ENCODE measurements around the gene PRG3.

PRG3 gene

DNA sequence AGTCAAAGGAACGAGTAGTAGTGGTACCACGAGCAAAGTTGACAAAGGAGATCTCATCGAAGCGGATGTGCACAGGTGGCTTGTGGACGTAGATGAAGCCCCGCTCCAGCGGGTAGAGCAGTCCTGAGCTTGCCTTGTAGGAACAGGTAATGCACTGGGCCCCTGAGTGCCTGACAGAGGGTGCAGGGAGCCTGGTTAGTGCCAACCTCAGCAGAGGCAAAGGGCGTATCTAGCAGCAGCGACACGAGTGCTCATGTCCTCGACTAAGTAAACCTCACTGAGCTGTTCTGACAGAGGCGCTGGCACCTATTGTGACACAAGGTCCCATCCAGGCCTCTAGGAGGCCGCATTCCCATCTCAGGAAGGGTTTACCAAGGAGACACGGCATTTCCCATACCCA, 49.2 kb downstream of the PRG3 start:
- no peak for ATAC-seq
- TF ChIP-seq ZC3H10 (CRISPR knock-in tag; IDR thresholded peaks at IDR 0.05): no peak

DNA sequence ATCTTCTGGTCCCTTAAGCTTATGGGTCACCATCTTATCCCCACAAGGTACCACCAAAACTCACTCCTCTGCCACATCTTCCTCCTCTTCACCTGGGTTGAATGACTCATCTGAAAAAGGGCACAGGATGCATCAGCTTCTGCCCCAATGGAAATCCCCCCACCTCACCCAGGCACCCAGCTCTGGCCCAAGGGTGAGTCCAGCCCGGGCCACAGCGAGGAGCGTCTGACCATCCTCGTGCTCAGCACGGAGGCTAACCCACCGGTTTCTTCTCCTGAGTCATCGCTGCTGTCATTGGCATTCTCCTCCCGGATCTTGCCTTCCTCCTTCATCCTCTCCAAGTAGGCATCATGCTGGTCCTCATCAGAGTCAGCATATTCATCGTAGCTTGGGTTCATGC, 50.9 kb downstream of the PRG3 start:
- ATAC-seq: no peak
- TF ChIP-seq RARB (CRISPR knock-in tag; IDR thresholded peaks at IDR 0.05) (no peak), ARNTL (CRISPR knock-in tag; IDR thresholded peaks at IDR 0.05; ENCODE audit: borderline replicate concordance, low read depth) (no peak), TOX (CRISPR knock-in tag; IDR thresholded peaks at IDR 0.05; ENCODE audit: borderline replicate concordance) (no peak), SNAI2 (CRISPR knock-in tag; IDR thresholded peaks at IDR 0.05) (no peak), ZNF70 (CRISPR knock-in tag; IDR thresholded peaks at IDR 0.05) (no peak), GLIS3 (CRISPR knock-in tag; IDR thresholded peaks at IDR 0.05) (no peak), ZC3H10 (CRISPR knock-in tag; IDR thresholded peaks at IDR 0.05) (no peak), ISL1 (CRISPR knock-in tag; IDR thresholded peaks at IDR 0.05) (no peak), ZFP30 (CRISPR knock-in tag; IDR thresholded peaks at IDR 0.05) (no peak), ZNF565 (CRISPR knock-in tag; conservative IDR thresholded peaks at IDR 0.05; ENCODE audit: low read depth) (no peak), PPARA (CRISPR knock-in tag; IDR thresholded peaks at IDR 0.05; ENCODE audit: borderline replicate concordance) (no peak), ESRRG (CRISPR knock-in tag; IDR thresholded peaks at IDR 0.05) (no peak), OSR1 (CRISPR knock-in tag; IDR thresholded peaks at IDR 0.05) (no peak), TCF4 (CRISPR knock-in tag; IDR thresholded peaks at IDR 0.05; ENCODE audit: borderline replicate concordance) (no peak), BACH2 (CRISPR knock-in tag; IDR thresholded peaks at IDR 0.05; ENCODE audit: borderline replicate concordance) (no peak)
- TF ChIP-seq, protein P1, sequence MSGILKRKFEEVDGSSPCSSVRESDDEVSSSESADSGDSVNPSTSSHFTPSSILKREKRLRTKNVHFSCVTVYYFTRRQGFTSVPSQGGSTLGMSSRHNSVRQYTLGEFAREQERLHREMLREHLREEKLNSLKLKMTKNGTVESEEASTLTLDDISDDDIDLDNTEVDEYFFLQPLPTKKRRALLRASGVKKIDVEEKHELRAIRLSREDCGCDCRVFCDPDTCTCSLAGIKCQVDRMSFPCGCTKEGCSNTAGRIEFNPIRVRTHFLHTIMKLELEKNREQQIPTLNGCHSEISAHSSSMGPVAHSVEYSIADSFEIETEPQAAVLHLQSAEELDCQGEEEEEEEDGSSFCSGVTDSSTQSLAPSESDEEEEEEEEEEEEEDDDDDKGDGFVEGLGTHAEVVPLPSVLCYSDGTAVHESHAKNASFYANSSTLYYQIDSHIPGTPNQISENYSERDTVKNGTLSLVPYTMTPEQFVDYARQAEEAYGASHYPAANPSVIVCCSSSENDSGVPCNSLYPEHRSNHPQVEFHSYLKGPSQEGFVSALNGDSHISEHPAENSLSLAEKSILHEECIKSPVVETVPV (CRISPR knock-in tag; IDR thresholded peaks at IDR 0.05): no peak
- TF ChIP-seq, protein P2, sequence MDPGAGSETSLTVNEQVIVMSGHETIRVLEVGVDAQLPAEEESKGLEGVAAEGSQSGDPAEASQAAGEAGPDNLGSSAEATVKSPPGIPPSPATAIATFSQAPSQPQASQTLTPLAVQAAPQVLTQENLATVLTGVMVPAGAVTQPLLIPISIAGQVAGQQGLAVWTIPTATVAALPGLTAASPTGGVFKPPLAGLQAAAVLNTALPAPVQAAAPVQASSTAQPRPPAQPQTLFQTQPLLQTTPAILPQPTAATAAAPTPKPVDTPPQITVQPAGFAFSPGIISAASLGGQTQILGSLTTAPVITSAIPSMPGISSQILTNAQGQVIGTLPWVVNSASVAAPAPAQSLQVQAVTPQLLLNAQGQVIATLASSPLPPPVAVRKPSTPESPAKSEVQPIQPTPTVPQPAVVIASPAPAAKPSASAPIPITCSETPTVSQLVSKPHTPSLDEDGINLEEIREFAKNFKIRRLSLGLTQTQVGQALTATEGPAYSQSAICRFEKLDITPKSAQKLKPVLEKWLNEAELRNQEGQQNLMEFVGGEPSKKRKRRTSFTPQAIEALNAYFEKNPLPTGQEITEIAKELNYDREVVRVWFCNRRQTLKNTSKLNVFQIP (CRISPR knock-in tag; IDR thresholded peaks at IDR 0.05; ENCODE audit: borderline replicate concordance, low read depth): no peak
- TF ChIP-seq, protein P3, sequence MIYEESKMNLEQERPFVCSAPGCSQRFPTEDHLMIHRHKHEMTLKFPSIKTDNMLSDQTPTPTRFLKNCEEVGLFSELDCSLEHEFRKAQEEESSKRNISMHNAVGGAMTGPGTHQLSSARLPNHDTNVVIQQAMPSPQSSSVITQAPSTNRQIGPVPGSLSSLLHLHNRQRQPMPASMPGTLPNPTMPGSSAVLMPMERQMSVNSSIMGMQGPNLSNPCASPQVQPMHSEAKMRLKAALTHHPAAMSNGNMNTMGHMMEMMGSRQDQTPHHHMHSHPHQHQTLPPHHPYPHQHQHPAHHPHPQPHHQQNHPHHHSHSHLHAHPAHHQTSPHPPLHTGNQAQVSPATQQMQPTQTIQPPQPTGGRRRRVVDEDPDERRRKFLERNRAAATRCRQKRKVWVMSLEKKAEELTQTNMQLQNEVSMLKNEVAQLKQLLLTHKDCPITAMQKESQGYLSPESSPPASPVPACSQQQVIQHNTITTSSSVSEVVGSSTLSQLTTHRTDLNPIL (CRISPR knock-in tag; IDR thresholded peaks at IDR 0.05; ENCODE audit: low read depth): no peak

DNA sequence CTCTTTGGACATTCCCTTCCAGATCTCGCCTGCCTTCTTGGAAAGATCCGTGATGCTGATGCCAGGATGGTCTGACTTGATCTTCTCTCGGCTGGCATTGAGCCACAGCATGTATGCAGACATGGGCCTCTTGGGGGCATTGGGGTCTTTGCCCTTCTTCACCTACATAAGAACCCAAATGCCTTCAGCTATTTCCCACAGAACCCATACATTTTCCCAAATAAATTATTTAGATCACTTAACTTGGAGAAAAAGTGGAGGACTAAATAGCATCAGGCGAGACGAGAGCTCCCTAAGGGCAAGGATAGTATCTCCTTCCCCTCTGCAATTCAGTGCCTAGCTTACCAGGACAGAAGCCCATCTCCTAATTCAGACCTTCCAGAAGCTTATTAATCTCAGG, 53.2 kb downstream of the PRG3 start:
- TF ChIP-seq ZC3H10 (CRISPR knock-in tag; IDR thresholded peaks at IDR 0.05): no peak
- no peak for TF ChIP-seq ZNF8 (CRISPR knock-in tag; IDR thresholded peaks at IDR 0.05)
- no peak for TF ChIP-seq ESRRG (CRISPR knock-in tag; IDR thresholded peaks at IDR 0.05)
- no peak for TF ChIP-seq CSDC2 (CRISPR knock-in tag; IDR thresholded peaks at IDR 0.05)
- no peak for TF ChIP-seq PPARA (CRISPR knock-in tag; IDR thresholded peaks at IDR 0.05; ENCODE audit: borderline replicate concordance)
- no peak for TF ChIP-seq TCF4 (CRISPR knock-in tag; IDR thresholded peaks at IDR 0.05; ENCODE audit: borderline replicate concordance)
- TF ChIP-seq ZFP30 (CRISPR knock-in tag; IDR thresholded peaks at IDR 0.05): no peak
- no peak for TF ChIP-seq ZNF70 (CRISPR knock-in tag; IDR thresholded peaks at IDR 0.05)
- TF ChIP-seq, protein P3 (CRISPR knock-in tag; IDR thresholded peaks at IDR 0.05; ENCODE audit: low read depth): no peak
- TF ChIP-seq SNAI2 (CRISPR knock-in tag; IDR thresholded peaks at IDR 0.05): no peak
- TF ChIP-seq, protein P4, sequence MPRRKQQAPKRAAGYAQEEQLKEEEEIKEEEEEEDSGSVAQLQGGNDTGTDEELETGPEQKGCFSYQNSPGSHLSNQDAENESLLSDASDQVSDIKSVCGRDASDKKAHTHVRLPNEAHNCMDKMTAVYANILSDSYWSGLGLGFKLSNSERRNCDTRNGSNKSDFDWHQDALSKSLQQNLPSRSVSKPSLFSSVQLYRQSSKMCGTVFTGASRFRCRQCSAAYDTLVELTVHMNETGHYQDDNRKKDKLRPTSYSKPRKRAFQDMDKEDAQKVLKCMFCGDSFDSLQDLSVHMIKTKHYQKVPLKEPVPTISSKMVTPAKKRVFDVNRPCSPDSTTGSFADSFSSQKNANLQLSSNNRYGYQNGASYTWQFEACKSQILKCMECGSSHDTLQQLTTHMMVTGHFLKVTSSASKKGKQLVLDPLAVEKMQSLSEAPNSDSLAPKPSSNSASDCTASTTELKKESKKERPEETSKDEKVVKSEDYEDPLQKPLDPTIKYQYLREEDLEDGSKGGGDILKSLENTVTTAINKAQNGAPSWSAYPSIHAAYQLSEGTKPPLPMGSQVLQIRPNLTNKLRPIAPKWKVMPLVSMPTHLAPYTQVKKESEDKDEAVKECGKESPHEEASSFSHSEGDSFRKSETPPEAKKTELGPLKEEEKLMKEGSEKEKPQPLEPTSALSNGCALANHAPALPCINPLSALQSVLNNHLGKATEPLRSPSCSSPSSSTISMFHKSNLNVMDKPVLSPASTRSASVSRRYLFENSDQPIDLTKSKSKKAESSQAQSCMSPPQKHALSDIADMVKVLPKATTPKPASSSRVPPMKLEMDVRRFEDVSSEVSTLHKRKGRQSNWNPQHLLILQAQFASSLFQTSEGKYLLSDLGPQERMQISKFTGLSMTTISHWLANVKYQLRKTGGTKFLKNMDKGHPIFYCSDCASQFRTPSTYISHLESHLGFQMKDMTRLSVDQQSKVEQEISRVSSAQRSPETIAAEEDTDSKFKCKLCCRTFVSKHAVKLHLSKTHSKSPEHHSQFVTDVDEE (CRISPR knock-in tag; IDR thresholded peaks at IDR 0.05): no peak
- TF ChIP-seq OSR1 (CRISPR knock-in tag; IDR thresholded peaks at IDR 0.05): no peak
- TF ChIP-seq, protein P1 (CRISPR knock-in tag; IDR thresholded peaks at IDR 0.05): no peak
- no peak for TF ChIP-seq BACH2 (CRISPR knock-in tag; IDR thresholded peaks at IDR 0.05; ENCODE audit: borderline replicate concordance)
- TF ChIP-seq, protein P5, sequence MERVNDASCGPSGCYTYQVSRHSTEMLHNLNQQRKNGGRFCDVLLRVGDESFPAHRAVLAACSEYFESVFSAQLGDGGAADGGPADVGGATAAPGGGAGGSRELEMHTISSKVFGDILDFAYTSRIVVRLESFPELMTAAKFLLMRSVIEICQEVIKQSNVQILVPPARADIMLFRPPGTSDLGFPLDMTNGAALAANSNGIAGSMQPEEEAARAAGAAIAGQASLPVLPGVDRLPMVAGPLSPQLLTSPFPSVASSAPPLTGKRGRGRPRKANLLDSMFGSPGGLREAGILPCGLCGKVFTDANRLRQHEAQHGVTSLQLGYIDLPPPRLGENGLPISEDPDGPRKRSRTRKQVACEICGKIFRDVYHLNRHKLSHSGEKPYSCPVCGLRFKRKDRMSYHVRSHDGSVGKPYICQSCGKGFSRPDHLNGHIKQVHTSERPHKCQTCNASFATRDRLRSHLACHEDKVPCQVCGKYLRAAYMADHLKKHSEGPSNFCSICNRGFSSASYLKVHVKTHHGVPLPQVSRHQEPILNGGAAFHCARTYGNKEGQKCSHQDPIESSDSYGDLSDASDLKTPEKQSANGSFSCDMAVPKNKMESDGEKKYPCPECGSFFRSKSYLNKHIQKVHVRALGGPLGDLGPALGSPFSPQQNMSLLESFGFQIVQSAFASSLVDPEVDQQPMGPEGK (CRISPR knock-in tag; IDR thresholded peaks at IDR 0.05; ENCODE audit: borderline replicate concordance): no peak
- TF ChIP-seq ZFP3 (CRISPR knock-in tag; IDR thresholded peaks at IDR 0.05): no peak
- no peak for TF ChIP-seq ISL1 (CRISPR knock-in tag; IDR thresholded peaks at IDR 0.05)
- no peak for TF ChIP-seq ARNTL (CRISPR knock-in tag; IDR thresholded peaks at IDR 0.05; ENCODE audit: borderline replicate concordance, low read depth)
- ATAC-seq: no peak

Data from SK-N-SH treated with all-trans-retinoic acid at 6 μM for 48 hours (cell line).